H1 (cell line): ENCODE data around the gene TYSND1. TPM values are rescaled to one million over a fixed set of nuclear protein-coding genes. Genes with fewer than 3 reads are reported as not detected.

Source experiments
- CTCF ChIA-PET: fragments of 300-600 bp; sonication (Branson Sonifier 250); formaldehyde crosslinking; loops from one replicate; lab custom pipeline; 2021; ENCODE audit not compliant: partially characterized antibody; lab: Charles Lee
- POLR2A ChIA-PET: fragments of 300-600 bp; sonication (Branson Sonifier 250); formaldehyde crosslinking; loops from one replicate; lab custom pipeline; 2021; ENCODE audit warnings: inconsistent platforms; ENCODE audit not compliant: partially characterized antibody; lab: Charles Lee
- DNase-seq, 2 experiments: peaks; one replicate each; pipeline versions ENCODE4 v3.0.0 to v3.0.0-alpha.2; 2010 to 2022; ENCODE audit warnings: low spot score in 2 of 2, low read depth in 1 of 2, mixed read lengths in 1 of 2
- FAIRE-seq: peaks from 2 replicates; lab custom pipeline; 2011; peaks lifted over from hg19 to GRCh38; lab: Jason Lieb, UNC
- H2AFZ ChIP-seq: 2 replicates; pipeline ENCODE4 v1.8.1; 2012; ENCODE audit warnings: low read length, inconsistent platforms
- H2AK5ac ChIP-seq: 2 replicates; pipeline ENCODE4 v1.6.1; 2013; ENCODE audit warnings: low read depth, low read length
- H2BK120ac ChIP-seq: replicated peaks from 2 replicates; pipeline ENCODE3; 2013; ENCODE audit warnings: low read depth, low read length, inconsistent platforms
- H2BK12ac ChIP-seq: 2 replicates; pipeline ENCODE4 v1.6.1; 2013; ENCODE audit warnings: low read depth, low read length
- H2BK15ac ChIP-seq: 2 replicates; pipeline ENCODE4 v1.6.1; 2013; ENCODE audit warnings: low read length
- H2BK20ac ChIP-seq: 2 replicates; pipeline ENCODE4 v1.6.1; 2013; ENCODE audit warnings: low read length
- H2BK5ac ChIP-seq: 2 replicates; pipeline ENCODE4 v1.6.1; 2013; ENCODE audit warnings: low read depth, low read length
- H3K14ac ChIP-seq: 2 replicates; pipeline ENCODE4 v1.6.1; 2013; ENCODE audit warnings: inconsistent platforms; ENCODE audit not compliant: insufficient read length
- H3K18ac ChIP-seq: 2 replicates; pipeline ENCODE4 v1.6.1; 2013; ENCODE audit warnings: low read length; ENCODE audit errors: extremely low read depth
- H3K23ac ChIP-seq: 2 replicates; pipeline ENCODE4 v1.6.1; 2013; ENCODE audit warnings: inconsistent platforms; ENCODE audit not compliant: insufficient read length
- H3K23me2 ChIP-seq: 2 replicates; pipeline ENCODE4 v1.6.1; 2013; ENCODE audit warnings: low read depth, low read length
- H3K27ac ChIP-seq: 2 replicates; pipeline ENCODE4 v1.6.1; 2011; ENCODE audit warnings: low read depth, low read length, inconsistent platforms
- H3K27me3 ChIP-seq, 4 experiments: replicated peaks in 1 of 4; 1 replicate in 1 of 4; 2 replicates in 3 of 4; pipeline versions ENCODE4 v1.6.1 to v1.8.1; 2011 to 2013; ENCODE audit warnings: low read length in 3 of 4, mild to moderate bottlenecking in 3 of 4, inconsistent platforms in 2 of 4, mixed read lengths in 2 of 4, moderate library complexity in 1 of 4; ENCODE audit not compliant: control insufficient read depth in 3 of 4, insufficient read depth in 3 of 4; ENCODE audit errors: extremely low read depth in 1 of 4
- H3K36me3 ChIP-seq, 4 experiments: 2 replicates each; pipeline versions ENCODE4 v1.6.1 to v1.8.1; 2011 to 2013; ENCODE audit warnings: mild to moderate bottlenecking in 4 of 4, low read length in 3 of 4, moderate library complexity in 2 of 4, control low read depth in 1 of 4, inconsistent platforms in 1 of 4; ENCODE audit not compliant: insufficient read depth in 4 of 4, control insufficient read depth in 2 of 4
- H3K4ac ChIP-seq: replicated peaks from 2 replicates; pipeline ENCODE3; 2013; ENCODE audit warnings: low read length, low read depth, mixed read lengths, inconsistent platforms; ENCODE audit not compliant: insufficient read length
- H3K4me1 ChIP-seq, 4 experiments: replicated peaks in 1 of 4; 1 replicate in 1 of 4; 2 replicates in 3 of 4; pipeline versions ENCODE4 v1.6.1 to v1.8.1; 2011 to 2013; ENCODE audit warnings: low read length in 3 of 4, inconsistent platforms in 2 of 4, mixed read lengths in 1 of 4; ENCODE audit not compliant: insufficient read depth in 4 of 4, control insufficient read depth in 3 of 4
- H3K4me2 ChIP-seq, 2 experiments: 2 replicates each; pipeline versions ENCODE4 v1.6.1 to v1.8.1; 2011 to 2013; ENCODE audit warnings: low read depth in 2 of 2, low read length in 2 of 2, control low read depth in 1 of 2, inconsistent platforms in 1 of 2, mild to moderate bottlenecking in 1 of 2; ENCODE audit not compliant: insufficient read depth in 1 of 2
- H3K4me3 ChIP-seq, 4 experiments: fragments of 200-600, 300-600 bp in 1 of 4; sonication (generic), shearing (Covaris generic), sonication (Bioruptor Twin) in 1 of 4; 2 replicates each; pipeline versions ENCODE4 v1.5.1 to v1.8.1; 2011 to 2016; ENCODE audit warnings: low read length in 4 of 4, low read depth in 3 of 4, control low read depth in 2 of 4, inconsistent platforms in 2 of 4, mild to moderate bottlenecking in 2 of 4, mixed read lengths in 1 of 4, moderate library complexity in 1 of 4; ENCODE audit not compliant: insufficient read depth in 2 of 4; ENCODE audit errors: extremely low read depth in 1 of 4
- H3K56ac ChIP-seq: replicated peaks from 2 replicates; pipeline ENCODE3; 2013; ENCODE audit warnings: low read depth, mild to moderate bottlenecking, mixed read lengths, low read length, inconsistent platforms; ENCODE audit not compliant: insufficient read length
- H3K79me1 ChIP-seq: 2 replicates; pipeline ENCODE4 v1.6.1; 2013; ENCODE audit warnings: low read depth, low read length, control low read depth
- H3K79me2 ChIP-seq, 2 experiments: 2 replicates each; pipeline versions ENCODE4 v1.6.1 to v1.8.1; 2012 to 2013; ENCODE audit warnings: low read length in 2 of 2, mild to moderate bottlenecking in 2 of 2, inconsistent platforms in 1 of 2; ENCODE audit not compliant: insufficient read depth in 2 of 2, control insufficient read depth in 1 of 2
- H3K9ac ChIP-seq, 4 experiments: replicated peaks in 1 of 4; 1 replicate in 1 of 4; 2 replicates in 3 of 4; pipeline versions ENCODE4 v1.6.1 to v1.8.1; 2011 to 2013; ENCODE audit warnings: low read depth in 3 of 4, low read length in 3 of 4, control low read depth in 2 of 4, mild to moderate bottlenecking in 2 of 4, moderate library complexity in 2 of 4, inconsistent platforms in 1 of 4; ENCODE audit errors: extremely low read depth in 1 of 4
- H3K9me3 ChIP-seq, 2 experiments: 2 replicates each; pipeline versions ENCODE4 v1.6.1 to v1.8.1; 2012 to 2013; ENCODE audit warnings: mild to moderate bottlenecking in 2 of 2, moderate library complexity in 2 of 2, control low read depth in 1 of 2, inconsistent platforms in 1 of 2, low read depth in 1 of 2, low read length in 1 of 2, mixed read lengths in 1 of 2; ENCODE audit not compliant: insufficient read depth in 2 of 2
- H4K20me1 ChIP-seq, 2 experiments: replicated peaks in 1 of 2; 2 replicates each; pipeline versions ENCODE3 to v1.8.1; 2011 to 2013; ENCODE audit warnings: inconsistent platforms in 2 of 2, low read length in 2 of 2, mild to moderate bottlenecking in 1 of 2; ENCODE audit not compliant: insufficient read depth in 2 of 2, control insufficient read depth in 1 of 2
- H4K5ac ChIP-seq: 2 replicates; pipeline ENCODE4 v1.6.1; 2013; ENCODE audit warnings: low read length, low read depth, mixed read lengths, inconsistent platforms; ENCODE audit not compliant: insufficient read length
- H4K8ac ChIP-seq: 2 replicates; pipeline ENCODE4 v1.8.0; 2013; ENCODE audit warnings: mild to moderate bottlenecking, moderate library complexity, low read length, inconsistent platforms; ENCODE audit not compliant: insufficient read depth; ENCODE audit errors: extremely low read depth
- H4K91ac ChIP-seq: replicated peaks from 2 replicates; pipeline ENCODE3; 2013; ENCODE audit warnings: low read length, mixed read lengths, inconsistent platforms; ENCODE audit not compliant: insufficient read length
- BRCA1 ChIP-seq: IDR thresholded peaks from 2 replicates; pipeline ENCODE4 v1.6.1; 2012; ENCODE audit warnings: low read depth, low read length, improper control_type of control experiment
- CHD1 ChIP-seq: IDR thresholded peaks from 2 replicates; pipeline ENCODE4 v1.6.1; 2012; ENCODE audit warnings: low read depth, low read length, improper control_type of control experiment
- EGR1 ChIP-seq: IDR thresholded peaks from 2 replicates; pipeline ENCODE4 v1.6.1; 2011; ENCODE audit warnings: low read depth, low read length, borderline replicate concordance
- POLR2AphosphoS5 ChIP-seq: IDR thresholded peaks from 2 replicates; pipeline ENCODE4 v1.6.1; 2011; ENCODE audit warnings: low read depth, low read length
- WGBS, 2 experiments: shearing (Covaris generic) in 1 of 2; methylation state at CpG; one replicate each; pipeline versions ENCODE4 v1.1.6 to v1.1.7; 2013 to 2015; ENCODE audit warnings: low lambda C conversion rate in 2 of 2, mixed read lengths in 2 of 2, inconsistent platforms in 1 of 2, low coverage in 1 of 2, missing lambda C conversion rate in 1 of 2; ENCODE audit not compliant: insufficient replicate concordance in 2 of 2, insufficient coverage in 1 of 2, insufficient read length in 1 of 2; ENCODE audit errors: extremely low coverage in 1 of 2, missing lambda C conversion rate in 1 of 2; 5-methylcytosine and 5-hydroxymethylcytosine counted together
- polyA plus RNA-seq, 7 experiments: library from polyadenylated mRNA; depleted of rRNA in 3 of 7; stranded (reverse) in 5 of 7; unstranded in 2 of 7; fragments of >200 nt in 5 of 7; fragments of 200-250 nt in 2 of 7; gene quantifications; 1 replicate in 5 of 7; 2 replicates in 1 of 7; 4 replicates in 1 of 7; pipeline versions ENCODE4 v1.2.1 to v1.2.3, GENCODE V29; 2011 to 2013; ENCODE audit warnings: missing spikeins in 2 of 7, mixed read lengths in 2 of 7
- total RNA-seq: library from RNA; stranded (reverse); fragmentation: NEBNext Ultra II Directional; extraction: Animal tissue kit (Norgen Biotek cat#: 25700); gene quantifications from 2 replicates; pipeline ENCODE4 v1.2.1, GENCODE V29; 2021

Gene TYSND1
- total and polyA plus RNA-seq, 2 of the 8 experiments (the other 6 are each of a cell fraction or from before 2014, with no cell fraction given) = 11.9 to 15.0 TPM

GRCh38 chr10:70167246-70167645, 20.7 kb upstream of the TYSND1 start:
- no peak overlapping the region for H2BK20ac ChIP-seq
- no peak overlapping the region for H2AK5ac ChIP-seq
- H3K23me2 ChIP-seq = peaks cover 6% of the 10 kb centered on the region; the same call in 1 of the 2 replicates
- H3K18ac ChIP-seq = no peak overlapping the region
- no peak overlapping the region for H3K56ac ChIP-seq
- H4K91ac ChIP-seq = no peak overlapping the region
- H4K5ac ChIP-seq = no peak overlapping the region
- H4K20me1 ChIP-seq = peaks cover 10 to 13% of the 10 kb centered on the region in 2 experiments
- no peaks in the 10 kb centered on the region for H3K9me3 ChIP-seq
- H3K14ac ChIP-seq = no peak overlapping the region
- H2BK120ac ChIP-seq = no peak overlapping the region
- peaks cover 5% of the 10 kb centered on the region; the same call in 1 of the 2 replicates for H3K79me1 ChIP-seq
- no peak overlapping the region for H3K4me3 ChIP-seq
- CTCF ChIA-PET = interaction anchor here (0.6 to 5.2 kb wide), 4 partner anchors 18 to 52 kb away, joined by 3 to 32 read pairs (median 4); partner anchors contain the start of gene TYSND1
- POLR2A ChIA-PET = interaction anchor here (2.2 kb wide), 1 partner anchor 21 kb away, joined by 6 read pairs; the partner anchor contains the start of gene TYSND1
- H2BK12ac ChIP-seq = no peak overlapping the region
- peaks cover 0 to 13% (median 6%) of the 10 kb centered on the region in 4 experiments; a peak in 2 of 8 replicates for H3K36me3 ChIP-seq
- no peak overlapping the region for H2BK15ac ChIP-seq
- H3K27ac ChIP-seq = no peak overlapping the region
- H3K23ac ChIP-seq = no peak overlapping the region
- no peaks in the 10 kb centered on the region for H3K27me3 ChIP-seq
- 78% methylated on average over 7 of the region's 7 CpGs; no CpG with 5 or more reads in 1 of the 2 experiments for WGBS, 2 experiments
- TF ChIP-seq POLR2AphosphoS5 (no peak), EGR1 (no peak), CHD1 (no peak), BRCA1 (no peak)
- 0 out of 7 replicates have a peak, but pooled peaks cover 0 to 3% (median 0%) of the 10 kb centered on the region in 4 experiments for H3K4me1 ChIP-seq
- FAIRE-seq (no peak), DNase-seq (no peak)
- no peak overlapping the region for H3K9ac ChIP-seq
- H2AFZ ChIP-seq = no peak overlapping the region
- H3K4me2 ChIP-seq = no peak overlapping the region
- peaks cover 36 to 75% of the 10 kb centered on the region in 2 experiments for H3K79me2 ChIP-seq
- no peak overlapping the region for H2BK5ac ChIP-seq
- H3K4ac ChIP-seq = no peak overlapping the region
- H4K8ac ChIP-seq = no peak overlapping the region
